ENCODE results near the gene RBM47.

DNA sequence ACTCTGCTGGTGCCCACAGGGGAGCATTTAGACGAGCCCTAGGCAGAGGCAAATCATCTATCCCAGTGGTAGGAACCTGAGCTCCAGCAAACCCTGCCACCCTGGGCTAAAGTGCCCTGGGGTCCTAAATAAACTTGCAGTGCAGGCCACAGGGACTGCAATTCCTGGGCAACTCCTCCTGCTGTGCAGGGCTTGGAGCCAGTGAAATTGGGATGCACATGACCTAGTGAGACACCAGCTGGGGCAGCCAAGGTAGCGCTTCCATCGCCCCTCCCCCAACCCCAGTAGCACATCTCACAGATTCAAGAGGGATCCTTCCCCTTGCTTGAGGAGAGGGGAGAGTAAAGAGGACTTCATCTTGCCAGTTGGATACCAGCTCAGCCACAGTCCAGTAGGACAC lies 250.4 kb downstream of the RBM47 start:
- TF ChIP-seq, protein P1, sequence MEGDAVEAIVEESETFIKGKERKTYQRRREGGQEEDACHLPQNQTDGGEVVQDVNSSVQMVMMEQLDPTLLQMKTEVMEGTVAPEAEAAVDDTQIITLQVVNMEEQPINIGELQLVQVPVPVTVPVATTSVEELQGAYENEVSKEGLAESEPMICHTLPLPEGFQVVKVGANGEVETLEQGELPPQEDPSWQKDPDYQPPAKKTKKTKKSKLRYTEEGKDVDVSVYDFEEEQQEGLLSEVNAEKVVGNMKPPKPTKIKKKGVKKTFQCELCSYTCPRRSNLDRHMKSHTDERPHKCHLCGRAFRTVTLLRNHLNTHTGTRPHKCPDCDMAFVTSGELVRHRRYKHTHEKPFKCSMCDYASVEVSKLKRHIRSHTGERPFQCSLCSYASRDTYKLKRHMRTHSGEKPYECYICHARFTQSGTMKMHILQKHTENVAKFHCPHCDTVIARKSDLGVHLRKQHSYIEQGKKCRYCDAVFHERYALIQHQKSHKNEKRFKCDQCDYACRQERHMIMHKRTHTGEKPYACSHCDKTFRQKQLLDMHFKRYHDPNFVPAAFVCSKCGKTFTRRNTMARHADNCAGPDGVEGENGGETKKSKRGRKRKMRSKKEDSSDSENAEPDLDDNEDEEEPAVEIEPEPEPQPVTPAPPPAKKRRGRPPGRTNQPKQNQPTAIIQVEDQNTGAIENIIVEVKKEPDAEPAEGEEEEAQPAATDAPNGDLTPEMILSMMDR (IDR thresholded peaks at IDR 0.05) = no peak
- TF ChIP-seq POLR2A (IDR thresholded peaks at IDR 0.05; ENCODE audit: low read depth) (no peak), POLR2AphosphoS5 (IDR thresholded peaks at IDR 0.05) (no peak)

Data from esophagus muscularis mucosa (tissue), 3 donors.